ENCODE results near the gene DLEU7.

DLEU7 gene

GRCh38 chr13:50783066-50783465 lies 60.4 kb downstream of the DLEU7 start:
- no peak for DNase-seq (ENCODE audit: insufficient read length, low spot score)
- TF ChIP-seq CTCF (IDR thresholded peaks at IDR 0.05; ENCODE audit: insufficient read depth, missing control alignments), result no peak
- no peak for FAIRE-seq

GRCh38 chr13:50780201-50781015 lies 63.1 kb downstream of the DLEU7 start:
- no peak for TF ChIP-seq CTCF (IDR thresholded peaks at IDR 0.05; ENCODE audit: insufficient read depth, missing control alignments)
- peak; percentile 32 for FAIRE-seq

GRCh38 chr13:50779443-50780200 lies 63.9 kb downstream of the DLEU7 start:
- no peak for TF ChIP-seq CTCF (IDR thresholded peaks at IDR 0.05; ENCODE audit: insufficient read depth, missing control alignments)
- peak; percentile 95 for FAIRE-seq
- peak; percentile 32 for DNase-seq (ENCODE audit: insufficient read length, low spot score)

More at GRCh38 chr13:50780201-50781015, 63.1 kb downstream of the DLEU7 start:
- DNase-seq (ENCODE audit: insufficient read length, low spot score), result no peak

Data from D721Med (cell line).